GM15510 (cell line): Measurements from ENCODE around the gene PAXX.

Source experiments
- POLR2A ChIP-seq: IDR thresholded peaks from 3 replicates; pipeline ENCODE4 v1.6.1; 2011; ENCODE audit warnings: borderline replicate concordance; ENCODE audit not compliant: insufficient read length; ENCODE audit errors: extremely low read depth

The PAXX gene

DNA sequence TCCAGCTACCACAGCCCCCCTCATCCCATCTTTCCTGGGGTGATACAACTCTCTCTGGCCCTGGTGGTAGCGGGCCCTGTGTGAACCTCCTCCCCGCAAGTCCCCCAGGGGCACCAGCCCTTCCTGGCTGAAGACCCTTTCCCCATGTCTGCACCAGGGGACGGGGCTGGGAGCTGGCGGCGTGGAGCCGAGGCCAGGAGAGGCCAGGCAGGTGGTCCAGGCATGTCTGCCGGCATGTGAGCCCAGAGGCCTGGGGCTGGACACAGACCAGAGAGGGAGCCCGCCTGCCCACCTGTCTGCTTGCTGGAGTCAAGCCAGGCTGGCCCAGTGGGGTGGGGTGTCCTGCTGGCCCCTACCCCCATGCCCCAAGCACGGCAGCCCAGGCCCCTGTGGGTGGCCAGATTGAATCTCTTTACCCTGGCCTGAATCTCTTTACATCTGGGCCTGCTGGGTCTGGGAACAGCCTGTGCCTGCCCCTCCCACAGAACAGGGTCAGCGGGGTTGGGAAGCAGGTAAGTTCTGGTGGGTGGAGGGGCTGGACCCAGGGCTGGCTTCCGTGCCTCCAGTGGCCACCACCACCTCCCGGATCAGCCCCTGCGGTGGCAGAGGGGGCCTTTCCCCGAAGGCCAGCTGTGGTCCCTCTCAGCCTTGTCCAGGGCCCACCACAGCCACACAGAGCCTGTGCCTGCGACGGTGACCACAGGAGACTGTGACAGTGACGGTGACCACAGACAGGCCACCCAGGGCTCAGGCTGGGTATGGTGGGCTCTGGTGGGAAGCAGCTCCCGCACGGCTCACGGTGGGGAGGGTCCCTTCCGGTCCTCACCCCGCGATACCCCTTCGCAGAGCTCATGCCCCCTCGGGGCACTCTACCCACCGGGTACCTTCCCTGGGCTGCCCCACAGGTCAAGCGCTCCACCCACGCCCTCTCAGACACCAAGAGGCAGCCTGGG is 33.0 kb upstream of the PAXX start:
- TF ChIP-seq POLR2A = no peak

DNA sequence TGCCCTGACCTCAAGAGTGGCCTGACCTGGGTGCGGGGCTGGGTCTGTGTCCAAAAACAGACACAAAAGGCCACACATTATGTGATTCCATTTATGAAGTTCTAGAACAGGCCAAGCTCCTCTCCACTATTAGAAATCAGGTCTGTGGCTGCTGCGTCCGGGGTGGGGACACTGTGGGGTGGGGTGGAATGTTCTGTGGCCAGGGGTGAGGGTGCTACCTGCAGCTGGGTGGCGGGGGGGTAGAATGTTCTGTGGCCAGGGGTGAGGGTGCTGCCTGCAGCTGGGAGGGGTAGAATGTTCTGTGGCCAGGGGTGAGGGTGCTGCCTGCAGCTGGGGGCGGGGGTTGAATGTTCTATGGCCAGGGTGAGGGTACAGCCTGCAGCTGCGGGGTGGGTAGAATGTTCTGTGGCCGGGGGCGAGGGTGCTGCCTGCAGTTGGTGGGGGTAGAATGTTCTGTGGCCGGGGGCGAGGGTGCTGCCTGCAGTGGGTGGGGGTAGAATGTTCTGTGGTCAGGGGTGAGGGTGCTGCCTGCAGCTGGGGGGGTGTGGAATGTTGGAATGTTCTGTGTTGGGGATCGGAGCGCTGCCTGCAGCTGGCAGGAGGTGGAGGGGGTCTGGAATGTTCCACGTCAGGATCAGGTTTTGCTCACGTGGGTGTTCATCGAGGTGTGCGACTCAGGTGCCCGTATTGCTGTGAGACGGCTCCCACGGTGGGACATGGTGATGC is 31.8 kb upstream of the PAXX start:
- no peak for TF ChIP-seq POLR2A

DNA sequence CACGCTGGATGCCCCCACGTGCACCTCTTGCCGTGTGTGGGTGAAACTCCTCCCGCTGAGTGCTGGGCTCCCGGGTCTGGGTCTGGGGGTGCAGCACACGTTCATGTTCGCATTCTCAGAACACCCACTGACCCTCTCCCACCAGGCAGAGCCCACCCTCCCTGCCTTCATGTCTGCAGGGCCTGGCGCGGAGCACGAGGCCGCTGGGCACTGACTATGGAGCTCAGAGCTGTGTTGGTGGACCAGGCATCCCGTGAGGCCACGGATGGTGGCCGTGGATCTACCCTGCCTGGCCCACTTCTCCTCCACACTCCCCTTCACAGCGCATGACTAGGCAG is 31.3 kb upstream of the PAXX start:
- TF ChIP-seq POLR2A = no peak

- TF ChIP-seq POLR2A = no peak
Measured at GRCh38 chr9:136961279-136962065, 30.8 kb upstream of the PAXX start.

- TF ChIP-seq POLR2A = no peak
Measured at GRCh38 chr9:136962163-136962562, 30.1 kb upstream of the PAXX start.

DNA sequence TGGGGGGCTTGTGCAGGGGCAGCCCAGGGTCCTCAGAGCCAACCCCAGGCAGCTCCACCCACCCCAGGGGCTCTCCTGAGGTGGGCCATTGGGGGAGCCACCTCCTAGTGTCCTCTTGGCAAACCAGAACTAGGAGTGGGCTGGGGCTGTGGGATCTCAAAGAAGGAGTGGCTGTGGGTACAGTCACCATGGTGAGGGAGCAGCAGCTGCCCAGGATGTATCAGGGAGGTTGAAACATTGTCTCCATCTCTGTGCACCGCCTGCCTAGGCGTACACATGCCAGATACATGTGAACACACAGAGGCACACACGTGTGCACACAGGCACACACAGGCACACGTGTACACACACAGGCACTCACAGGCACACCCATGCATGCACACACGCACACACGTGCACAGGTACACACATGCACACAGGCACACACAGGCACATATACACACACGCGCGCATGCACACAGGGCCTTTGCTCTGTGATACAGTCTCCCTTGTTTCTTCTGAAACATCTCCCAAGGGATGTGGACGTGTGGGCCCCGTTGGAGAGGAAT is 29.4 kb upstream of the PAXX start:
- TF ChIP-seq POLR2A = no peak

DNA sequence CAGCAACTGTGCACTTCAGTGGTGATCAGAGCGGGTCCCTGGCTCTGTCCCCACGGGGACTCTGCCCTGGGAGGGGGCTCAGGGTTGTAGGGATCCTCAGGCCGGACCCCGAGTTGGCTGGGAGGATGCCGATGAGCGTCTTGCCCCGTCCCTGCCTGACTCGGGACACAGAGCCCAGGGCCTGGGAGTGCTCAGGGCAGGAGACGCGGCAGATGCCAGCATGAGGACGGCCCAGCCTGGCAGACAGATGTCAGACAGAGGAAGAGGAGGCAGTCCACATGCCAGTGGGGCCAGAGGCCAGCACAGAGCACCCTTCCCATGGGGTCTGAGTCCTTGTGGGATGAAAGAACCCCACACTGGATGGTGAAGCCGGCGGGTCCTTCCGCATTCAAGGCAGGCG is 28.9 kb upstream of the PAXX start:
- no peak for TF ChIP-seq POLR2A

GRCh38 chr9:136963751-136964150 is 28.5 kb upstream of the PAXX start:
- no peak for TF ChIP-seq POLR2A

- TF ChIP-seq POLR2A = no peak
Measured at GRCh38 chr9:136964171-136964689, 28.0 kb upstream of the PAXX start.

- no peak for TF ChIP-seq POLR2A
Measured at GRCh38 chr9:136964833-136965422, 27.3 kb upstream of the PAXX start.

GRCh38 chr9:136965771-136966484 is 26.3 kb upstream of the PAXX start:
- TF ChIP-seq POLR2A = no peak

DNA sequence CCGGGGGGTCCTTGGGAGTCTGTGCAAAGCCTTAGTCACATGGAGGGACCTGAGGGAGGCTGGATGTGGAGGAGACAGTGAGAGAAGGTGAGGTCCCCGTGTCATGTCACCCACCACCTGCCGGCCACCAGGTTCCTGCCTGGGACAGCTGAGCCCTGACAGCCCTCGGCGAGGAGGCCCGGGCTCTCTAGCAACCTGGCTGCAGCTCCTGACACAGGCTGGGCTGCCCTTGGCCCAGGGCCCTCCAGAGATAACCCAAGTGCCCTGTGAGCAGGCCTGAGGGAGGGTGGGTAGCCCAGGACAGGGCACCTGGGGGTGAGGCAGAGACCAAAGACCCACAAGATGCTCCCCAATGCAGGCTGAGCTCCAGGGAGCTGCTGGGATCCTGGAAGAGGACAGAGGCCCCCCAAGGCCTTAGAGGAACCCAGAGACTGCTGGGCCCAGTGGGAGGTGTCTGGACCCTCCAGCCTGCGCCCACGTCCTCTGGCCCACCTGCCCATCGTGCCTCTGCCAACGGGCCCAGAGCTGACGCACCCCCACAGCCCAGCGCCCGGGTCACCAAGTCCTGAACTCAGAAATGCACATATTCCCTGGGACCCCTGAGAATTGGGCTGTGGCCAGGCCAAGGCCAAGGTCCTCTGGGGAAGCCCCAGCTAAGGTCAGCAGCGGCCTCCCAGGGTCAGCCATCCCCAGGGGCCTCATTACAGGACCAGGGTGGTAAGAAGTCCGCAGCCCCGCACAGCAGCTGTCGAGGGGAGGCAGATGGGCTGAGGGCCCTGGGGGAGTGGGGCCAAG is 23.7 kb upstream of the PAXX start:
- TF ChIP-seq POLR2A = no peak

- TF ChIP-seq POLR2A = no peak
Measured at GRCh38 chr9:136969150-136969549, 23.1 kb upstream of the PAXX start.
